ENCODE data around the gene LRRFIP1.

The LRRFIP1 gene

DNA sequence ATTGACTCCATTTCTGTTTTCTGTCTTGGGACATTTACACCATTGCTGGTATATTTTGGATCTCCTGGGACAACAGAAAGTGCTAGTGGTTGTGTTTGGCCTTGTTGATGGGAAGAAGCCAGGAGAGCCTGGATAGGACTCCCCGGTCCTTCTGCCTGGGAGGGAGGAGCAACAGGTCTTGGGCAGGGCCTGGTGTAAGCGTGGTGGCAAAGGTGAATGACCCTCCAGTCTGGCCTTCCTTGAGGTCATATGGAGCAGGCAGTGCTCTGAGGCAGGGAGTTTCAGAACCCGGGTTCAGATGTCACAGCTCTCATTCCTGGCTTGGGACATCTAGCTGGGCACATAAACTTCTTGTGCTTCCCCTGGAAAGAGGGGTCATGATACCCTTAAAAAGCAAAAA lies 115.2 kb downstream of the LRRFIP1 start:
- Histone ChIP-seq H2AFZ (no peak overlapping the region), H3K27ac (no peak overlapping the region), H3K4me2 (ENCODE audit: low read length) (no peak overlapping the region), H3K9me3 (ENCODE audit: control insufficient read depth, low read length) (no peaks in the 10 kb centered on the region), H3K79me2 (peaks cover 41% of the 10 kb centered on the region), H3K36me3 (ENCODE audit: control insufficient read depth, insufficient read depth, low read length) (no peaks in the 10 kb centered on the region), H3K9ac (no peak overlapping the region), H3K4me3 (ENCODE audit: low read depth, low read length) (no peak overlapping the region), H3K4me1 (no peaks in the 10 kb centered on the region), H3K27me3 (ENCODE audit: control insufficient read depth, insufficient read depth, low read length) (no peaks in the 10 kb centered on the region)
- no peak for TF ChIP-seq CTCF (IDR thresholded peaks at IDR 0.05)

DNA sequence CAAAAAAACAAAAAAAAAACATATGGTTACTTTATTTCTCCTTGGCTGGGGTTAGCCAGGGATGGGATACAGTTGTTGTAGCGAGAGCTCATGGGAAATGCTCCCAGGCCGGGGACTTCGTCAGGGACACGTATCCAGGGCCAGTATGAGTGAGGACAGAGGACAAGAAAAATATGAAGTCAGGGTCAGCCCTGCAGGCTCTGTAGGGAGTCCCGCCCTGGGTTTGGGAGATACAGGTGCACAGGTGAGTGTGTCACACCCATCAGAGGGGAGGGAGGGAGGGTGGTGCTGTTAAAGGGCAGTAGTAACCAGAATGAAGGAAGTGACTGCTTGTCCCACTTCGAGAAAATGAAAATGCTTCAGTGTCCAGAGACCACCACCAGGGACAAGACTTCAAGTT lies 115.6 kb downstream of the LRRFIP1 start:
- Histone ChIP-seq H3K27me3 (ENCODE audit: control insufficient read depth, insufficient read depth, low read length) (no peaks in the 10 kb centered on the region), H3K27ac (no peak overlapping the region), H3K4me2 (ENCODE audit: low read length) (no peak overlapping the region), H3K79me2 (peaks cover 41% of the 10 kb centered on the region), H2AFZ (no peak overlapping the region), H3K4me3 (ENCODE audit: low read depth, low read length) (no peak overlapping the region), H3K9me3 (ENCODE audit: control insufficient read depth, low read length) (no peaks in the 10 kb centered on the region), H3K9ac (no peak overlapping the region), H3K36me3 (ENCODE audit: control insufficient read depth, insufficient read depth, low read length) (no peaks in the 10 kb centered on the region), H3K4me1 (no peaks in the 10 kb centered on the region)
- no peak for TF ChIP-seq CTCF (IDR thresholded peaks at IDR 0.05)

- Histone ChIP-seq H3K36me3 (ENCODE audit: control insufficient read depth, insufficient read depth, low read length) (no peaks in the 10 kb centered on the region), H3K27ac (no peak overlapping the region), H3K4me3 (ENCODE audit: low read depth, low read length) (no peak overlapping the region), H3K9ac (no peak overlapping the region), H2AFZ (no peak overlapping the region), H3K79me2 (peaks cover 40% of the 10 kb centered on the region), H3K4me2 (ENCODE audit: low read length) (no peak overlapping the region), H3K27me3 (ENCODE audit: control insufficient read depth, insufficient read depth, low read length) (no peaks in the 10 kb centered on the region), H3K9me3 (ENCODE audit: control insufficient read depth, low read length) (no peaks in the 10 kb centered on the region), H3K4me1 (no peaks in the 10 kb centered on the region)
- no peak for TF ChIP-seq CTCF (IDR thresholded peaks at IDR 0.05)
Observed at GRCh38 chr2:237743561-237744269, 116.3 kb downstream of the LRRFIP1 start.

GRCh38 chr2:237744270-237744612 lies 116.9 kb downstream of the LRRFIP1 start:
- H3K4me1 ChIP-seq = no peaks in the 10 kb centered on the region
- H3K79me2 ChIP-seq = peaks cover 35% of the 10 kb centered on the region
- no peaks in the 10 kb centered on the region for H3K9me3 ChIP-seq (ENCODE audit: control insufficient read depth, low read length)
- TF ChIP-seq CTCF (IDR thresholded peaks at IDR 0.05) = no peak
- H3K27ac ChIP-seq = no peak overlapping the region
- H3K27me3 ChIP-seq (ENCODE audit: control insufficient read depth, insufficient read depth, low read length) = no peaks in the 10 kb centered on the region
- no peak overlapping the region for H3K4me3 ChIP-seq (ENCODE audit: low read depth, low read length)
- H3K9ac ChIP-seq = no peak overlapping the region
- H2AFZ ChIP-seq = no peak overlapping the region
- H3K36me3 ChIP-seq (ENCODE audit: control insufficient read depth, insufficient read depth, low read length) = no peaks in the 10 kb centered on the region
- no peak overlapping the region for H3K4me2 ChIP-seq (ENCODE audit: low read length)

DNA sequence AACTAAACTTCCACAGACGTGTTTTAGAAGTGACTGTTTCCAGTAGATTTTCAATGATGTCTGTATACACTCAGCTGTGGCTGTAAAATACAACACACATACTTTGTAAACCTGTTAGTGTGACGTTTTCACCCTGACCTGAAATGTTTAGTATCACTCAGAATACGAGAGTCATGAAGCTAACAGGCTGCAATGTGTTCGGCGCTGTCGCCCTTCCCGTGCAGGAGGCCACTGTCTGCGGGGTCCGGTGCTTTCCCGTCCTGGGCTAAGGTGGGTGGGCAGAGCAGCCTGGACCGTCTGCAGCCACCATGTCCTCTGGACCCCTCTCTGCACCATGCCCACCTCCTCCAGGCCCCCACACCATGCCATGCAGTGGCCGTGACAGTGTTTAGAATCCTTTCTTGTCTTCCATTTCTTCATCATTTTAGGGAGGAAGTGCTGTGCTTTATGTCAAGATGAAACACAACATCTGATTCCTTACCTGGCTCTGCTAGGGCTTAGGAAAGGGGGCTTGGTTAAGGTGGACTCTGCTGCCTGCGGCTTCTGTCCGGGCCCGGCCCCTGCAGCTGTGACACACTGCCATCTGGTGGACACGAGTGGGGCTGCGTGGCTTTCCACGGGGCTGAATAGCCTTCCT lies 117.3 kb downstream of the LRRFIP1 start:
- H3K36me3 ChIP-seq (ENCODE audit: control insufficient read depth, insufficient read depth, low read length) = no peaks in the 10 kb centered on the region
- H3K79me2 ChIP-seq = peaks cover 30% of the 10 kb centered on the region
- H3K27me3 ChIP-seq (ENCODE audit: control insufficient read depth, insufficient read depth, low read length) = no peaks in the 10 kb centered on the region
- H3K4me1 ChIP-seq = no peaks in the 10 kb centered on the region
- H2AFZ ChIP-seq = no peak overlapping the region
- H3K4me2 ChIP-seq (ENCODE audit: low read length) = no peak overlapping the region
- H3K27ac ChIP-seq = no peak overlapping the region
- peak; percentile 99 for TF ChIP-seq CTCF (IDR thresholded peaks at IDR 0.05)
- no peak overlapping the region for H3K9ac ChIP-seq
- no peaks in the 10 kb centered on the region for H3K9me3 ChIP-seq (ENCODE audit: control insufficient read depth, low read length)
- no peak overlapping the region for H3K4me3 ChIP-seq (ENCODE audit: low read depth, low read length)

Data from parathyroid adenoma (tissue), 2 donors.